Stomach (tissue), 4 donors: ENCODE results near the gene RNF149.
"Not testable (repeated sequence)": the region's sequence is repeated elsewhere in the genome, so short reads cannot be mapped to it uniquely, and the experiment has no call there.

Source experiments
- EP300 ChIP-seq: sonication (generic); formaldehyde crosslinking; IDR thresholded peaks from one replicate; pipeline ENCODE4 v1.6.1; 2017; ENCODE audit warnings: antibody characterized with exemption
- POLR2A ChIP-seq, 4 donors: fragments of 450-650 bp; IDR thresholded peaks; one replicate each; pipeline ENCODE4 v1.6.1; 2016; ENCODE audit warnings: antibody characterized with exemption in 4 of 4, control low read depth in 2 of 4, mild to moderate bottlenecking in 1 of 4, moderate library complexity in 1 of 4
- POLR2AphosphoS5 ChIP-seq, 3 donors: sonication (generic); formaldehyde crosslinking; IDR thresholded peaks; one replicate each; pipeline ENCODE4 v1.6.1; 2016; ENCODE audit warnings: antibody characterized with exemption in 3 of 3
- TF ChIP-seq, protein P1 (sequence below), 7 experiments: fragments of 450-650 bp in 4 of 7; fragments of 200-600 bp in 3 of 7; sonication (generic) in 3 of 7; IDR thresholded peaks; one replicate each; pipeline ENCODE4 v1.5.1; 2016 to 2019; ENCODE audit warnings: antibody characterized with exemption in 7 of 7, control low read depth in 2 of 7, mild to moderate bottlenecking in 1 of 7

DNA sequence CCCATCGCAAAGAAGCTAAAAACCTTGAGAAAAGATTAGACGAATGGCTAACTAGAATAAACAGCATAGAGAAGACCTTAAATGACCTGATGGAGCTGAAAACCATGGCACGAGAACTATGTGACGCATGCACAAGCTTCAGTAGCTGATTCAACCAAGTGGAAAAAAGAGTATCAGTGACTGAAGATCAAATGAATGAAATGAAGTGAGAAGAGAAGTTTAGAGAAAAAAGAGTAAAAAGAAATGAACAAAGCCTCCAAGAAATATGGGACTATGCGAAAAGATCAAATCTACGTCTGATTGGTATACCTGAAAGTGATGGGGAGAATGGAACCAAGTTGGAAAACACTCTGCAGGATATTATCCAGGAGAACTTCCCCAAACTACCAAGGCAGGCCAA lies 8.1 kb upstream of the RNF149 start:
- TF ChIP-seq EP300; POLR2A (IDR thresholded peaks at IDR 0.05); POLR2AphosphoS5 (IDR thresholded peaks at IDR 0.05): not testable (repeated sequence)
- TF ChIP-seq, protein P1, sequence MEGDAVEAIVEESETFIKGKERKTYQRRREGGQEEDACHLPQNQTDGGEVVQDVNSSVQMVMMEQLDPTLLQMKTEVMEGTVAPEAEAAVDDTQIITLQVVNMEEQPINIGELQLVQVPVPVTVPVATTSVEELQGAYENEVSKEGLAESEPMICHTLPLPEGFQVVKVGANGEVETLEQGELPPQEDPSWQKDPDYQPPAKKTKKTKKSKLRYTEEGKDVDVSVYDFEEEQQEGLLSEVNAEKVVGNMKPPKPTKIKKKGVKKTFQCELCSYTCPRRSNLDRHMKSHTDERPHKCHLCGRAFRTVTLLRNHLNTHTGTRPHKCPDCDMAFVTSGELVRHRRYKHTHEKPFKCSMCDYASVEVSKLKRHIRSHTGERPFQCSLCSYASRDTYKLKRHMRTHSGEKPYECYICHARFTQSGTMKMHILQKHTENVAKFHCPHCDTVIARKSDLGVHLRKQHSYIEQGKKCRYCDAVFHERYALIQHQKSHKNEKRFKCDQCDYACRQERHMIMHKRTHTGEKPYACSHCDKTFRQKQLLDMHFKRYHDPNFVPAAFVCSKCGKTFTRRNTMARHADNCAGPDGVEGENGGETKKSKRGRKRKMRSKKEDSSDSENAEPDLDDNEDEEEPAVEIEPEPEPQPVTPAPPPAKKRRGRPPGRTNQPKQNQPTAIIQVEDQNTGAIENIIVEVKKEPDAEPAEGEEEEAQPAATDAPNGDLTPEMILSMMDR (IDR thresholded peaks at IDR 0.05), result not testable (repeated sequence)
